PC-9 (cell line): Measurements from ENCODE around the gene POLG2. TPM values are rescaled to one million over a fixed set of nuclear protein-coding genes. Genes with fewer than 3 reads are reported as not detected.
A peak's percentile ranks its signal among the peaks of the same experiment; 100 is the strongest.

ENCODE experiments used
- BruUV-seq: library from RNA; stranded (reverse); fragments of 400-500 nt; replicated peaks from 2 replicates; lab custom pipeline; 2021; lab: Mats Ljungman, UMichigan
- CTCF ChIA-PET: fragments of 300-600 bp; sonication (Branson Sonifier 250); formaldehyde crosslinking; loops from one replicate; lab custom pipeline; 2022; ENCODE audit warnings: antibody characterized with exemption; lab: Charles Lee
- POLR2A ChIA-PET: fragments of 300-600 bp; sonication (Branson Sonifier 250); formaldehyde crosslinking; loops from one replicate; lab custom pipeline; 2022; ENCODE audit warnings: antibody characterized with exemption; ENCODE audit not compliant: unreplicated experiment; lab: Charles Lee
- DNase-seq, 2 experiments: peaks; one replicate each; pipeline versions ENCODE4 v3.0.0 to v3.0.0-alpha.2; 2015 to 2022; ENCODE audit warnings: mixed read lengths in 1 of 2
- H2AFZ ChIP-seq: fragments of 200-600 bp; sonication (generic); 2 replicates; pipeline ENCODE4 v1.8.1; 2017; ENCODE audit warnings: antibody characterized with exemption
- H3F3A ChIP-seq: fragments of 200-600 bp; sonication (generic); 2 replicates; pipeline ENCODE4 v1.8.1; 2017; ENCODE audit warnings: antibody characterized with exemption, mild to moderate bottlenecking, low read depth; ENCODE audit not compliant: insufficient read depth
- H3K27ac ChIP-seq: fragments of 200-600 bp; sonication (generic); 2 replicates; pipeline ENCODE4 v1.6.1; 2016; ENCODE audit warnings: mixed run types
- H3K27me3 ChIP-seq: fragments of 200-600 bp; sonication (generic); 2 replicates; pipeline ENCODE4 v1.6.1; 2016; ENCODE audit warnings: low read depth, mixed run types; ENCODE audit not compliant: insufficient read depth
- H3K36me3 ChIP-seq: fragments of 200-600 bp; sonication (generic); 2 replicates; pipeline ENCODE4 v1.6.1; 2016; ENCODE audit warnings: low read depth, mixed run types
- H3K4me1 ChIP-seq: fragments of 200-600 bp; sonication (generic); replicated peaks from 2 replicates; pipeline ENCODE4 v1.6.1; 2016; ENCODE audit warnings: mixed run types; ENCODE audit not compliant: insufficient read depth
- H3K4me2 ChIP-seq: fragments of 200-600 bp; sonication (generic); 2 replicates; pipeline ENCODE4 v1.6.1; 2017; ENCODE audit warnings: mixed run types
- H3K4me3 ChIP-seq: fragments of 200-600 bp; sonication (generic); 2 replicates; pipeline ENCODE4 v1.6.1; 2016; ENCODE audit warnings: mixed run types
- H3K79me2 ChIP-seq: fragments of 200-600 bp; sonication (generic); 2 replicates; pipeline ENCODE4 v1.6.1; 2017; ENCODE audit warnings: low read depth, mixed run types
- H3K9me2 ChIP-seq: fragments of 200-600 bp; sonication (generic); 2 replicates; pipeline ENCODE4 v1.8.1; 2017; ENCODE audit warnings: mild to moderate bottlenecking; ENCODE audit not compliant: insufficient read depth
- H3K9me3 ChIP-seq: fragments of 200-600 bp; sonication (generic); 2 replicates; pipeline ENCODE4 v1.8.1; 2016; ENCODE audit warnings: low read depth; ENCODE audit not compliant: insufficient read depth
- H4K20me1 ChIP-seq: fragments of 200-600 bp; sonication (generic); 2 replicates; pipeline ENCODE4 v1.8.1; 2017; ENCODE audit not compliant: insufficient read depth
- CTCF ChIP-seq: fragments of 200-600 bp; sonication (generic); conservative IDR thresholded peaks from 2 replicates; pipeline ENCODE4 v1.6.1; 2017; ENCODE audit warnings: mixed run types, antibody characterized with exemption, mild to moderate bottlenecking, moderate library complexity
- EZH2 ChIP-seq: fragments of 200-600 bp; sonication (generic); IDR thresholded peaks from 2 replicates; pipeline ENCODE4 v1.8.0; 2017; ENCODE audit warnings: antibody characterized with exemption, low read depth
- intact Hi-C: fragments of 100-400 bp; cut with micrococcal nuclease; formaldehyde crosslinking; loops from one replicate; pipeline ENCODE4 v1.10.0; 2022; ENCODE audit not compliant: unreplicated experiment
- total RNA-seq: library from RNA; stranded (reverse); gene quantifications from 2 replicates; pipeline ENCODE4 v1.2.3, GENCODE V29; 2021

The POLG2 gene
- total RNA-seq, 1 experiment from 2014 or later = 23.3 TPM

- peak overlapping the region; percentile 66 for H3K4me2 ChIP-seq
- no peak overlapping the region for H3K4me3 ChIP-seq
- no peak for TF ChIP-seq CTCF
- no peak for TF ChIP-seq EZH2
- H3K36me3 ChIP-seq = no peaks in the 10 kb centered on the region
- H3K27ac ChIP-seq = peak overlapping the region; percentile 88
- BruUV-seq = TSS peak; percentile 51
- no peak overlapping the region for H2AFZ ChIP-seq
- H3K9me2 ChIP-seq = no peaks in the 10 kb centered on the region
- H4K20me1 ChIP-seq = no peaks in the 10 kb centered on the region
- DNase-seq = peak; percentile 80 to 95
- peaks cover 50% of the 10 kb centered on the region for H3K4me1 ChIP-seq
- intact Hi-C loops = loop anchor here (2.0 kb wide), 1 partner anchor 64 kb away; the partner anchor contains the start of genes CEP95 and DDX5
- H3F3A ChIP-seq = peaks cover 42% of the 10 kb centered on the region
- no peaks in the 10 kb centered on the region for H3K79me2 ChIP-seq
- ChIA-PET CTCF (no interaction called here), POLR2A (interaction anchor here (0.6 to 1.1 kb wide), 4 partner anchors 22 to 508 kb away, joined by 3 to 8 read pairs (median 5); no protein-coding TSS in a partner anchor)
- H3K27me3 ChIP-seq = no peaks in the 10 kb centered on the region
- peaks cover 14% of the 10 kb centered on the region for H3K9me3 ChIP-seq
These were observed 53.6 kb downstream of the POLG2 start for GRCh38 chr17:64443086-64443760.

- Histone ChIP-seq H2AFZ (no peak overlapping the region), H3K4me3 (no peak overlapping the region), H3F3A (peaks cover 37% of the 10 kb centered on the region), H3K4me2 (peak overlapping the region; percentile 66), H3K36me3 (peaks cover 6% of the 10 kb centered on the region), H3K9me3 (peaks cover 21% of the 10 kb centered on the region), H3K79me2 (no peaks in the 10 kb centered on the region), H3K27me3 (no peaks in the 10 kb centered on the region), H3K4me1 (peaks cover 44% of the 10 kb centered on the region), H4K20me1 (no peaks in the 10 kb centered on the region), H3K9me2 (no peaks in the 10 kb centered on the region), H3K27ac (peak overlapping the region; percentile 88)
- CTCF ChIA-PET = no interaction called here
- TSS peak; percentile 44 for BruUV-seq
- no peak for TF ChIP-seq CTCF
- POLR2A ChIA-PET = interaction anchor here (0.7 to 1.1 kb wide), 2 partner anchors 21 to 508 kb away, joined by 3 to 8 read pairs; no protein-coding TSS in a partner anchor
- peak; percentile 75 to 78 for DNase-seq
- intact Hi-C loops = loop anchor here (1.0 to 2.0 kb wide), 2 partner anchors 55 to 64 kb away; partner anchors contain the start of genes CEP95, DDX5 and POLG2
These were observed 54.3 kb downstream of the POLG2 start for GRCh38 chr17:64442541-64442971.

- H3K36me3 ChIP-seq = peaks cover 12% of the 10 kb centered on the region
- no peaks in the 10 kb centered on the region for H3K9me2 ChIP-seq
- no peaks in the 10 kb centered on the region for H3K27me3 ChIP-seq
- H3K4me1 ChIP-seq = peaks cover 40% of the 10 kb centered on the region
- intact Hi-C loops = loop anchor here (1.0 to 2.0 kb wide), 2 partner anchors 55 to 65 kb away; partner anchors contain the start of genes CEP95, DDX5 and POLG2
- BruUV-seq = no TSS peak
- no peak overlapping the region for H3K4me3 ChIP-seq
- TF ChIP-seq CTCF (no peak), EZH2 (no peak)
- POLR2A ChIA-PET = interaction anchor here (0.7 to 1.1 kb wide), 3 partner anchors 20 to 509 kb away, joined by 3 to 8 read pairs (median 4); partner anchors contain the start of gene CEP95
- CTCF ChIA-PET = no interaction called here
- H3K79me2 ChIP-seq = no peaks in the 10 kb centered on the region
- H2AFZ ChIP-seq = no peak overlapping the region
- H3F3A ChIP-seq = peaks cover 37% of the 10 kb centered on the region
- H3K27ac ChIP-seq = peak overlapping the region; percentile 88
- peak overlapping the region; percentile 66 for H3K4me2 ChIP-seq
- peak; percentile 38 to 65 for DNase-seq
- peaks cover 27% of the 10 kb centered on the region for H3K9me3 ChIP-seq
- no peaks in the 10 kb centered on the region for H4K20me1 ChIP-seq
These were observed 54.9 kb downstream of the POLG2 start for GRCh38 chr17:64441772-64442540.
